ENCODE results near the gene RPP25.

Gene RPP25

GRCh38 chr15:74956648-74957475 lies at the start of gene RPP25:
Gene RPP25, minus strand, starts transcription at chr15:74956772. Its CDS starts 189 bp downstream, at chr15:74956583.
- DNase-seq = peak; percentile 76

DNA sequence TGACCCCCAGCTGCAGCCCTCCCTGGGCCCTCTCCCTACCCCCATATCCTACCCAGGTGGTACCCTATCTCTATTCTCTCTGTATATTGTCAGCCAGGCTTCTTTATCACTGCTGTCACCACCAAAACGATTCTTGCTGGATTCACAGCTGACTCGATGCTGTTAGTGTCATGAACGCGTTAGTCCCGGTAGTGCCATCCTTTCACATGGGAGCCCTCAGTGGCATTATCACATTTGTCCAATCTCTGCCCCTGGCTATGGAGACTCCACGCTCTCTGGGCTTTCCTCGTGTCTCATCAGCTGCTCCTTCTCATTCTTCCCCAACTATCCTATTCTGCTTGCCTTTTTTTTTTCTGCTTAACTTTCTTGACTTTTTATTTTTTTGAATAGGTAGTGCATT lies 45.8 kb upstream of the RPP25 start:
- DNase-seq = no peak

GRCh38 chr15:75001310-75001709 lies 44.7 kb upstream of the RPP25 start:
- no peak for DNase-seq

- DNase-seq = no peak
These were observed 41.0 kb upstream of the RPP25 start for GRCh38 chr15:74997543-74997942.

DNA sequence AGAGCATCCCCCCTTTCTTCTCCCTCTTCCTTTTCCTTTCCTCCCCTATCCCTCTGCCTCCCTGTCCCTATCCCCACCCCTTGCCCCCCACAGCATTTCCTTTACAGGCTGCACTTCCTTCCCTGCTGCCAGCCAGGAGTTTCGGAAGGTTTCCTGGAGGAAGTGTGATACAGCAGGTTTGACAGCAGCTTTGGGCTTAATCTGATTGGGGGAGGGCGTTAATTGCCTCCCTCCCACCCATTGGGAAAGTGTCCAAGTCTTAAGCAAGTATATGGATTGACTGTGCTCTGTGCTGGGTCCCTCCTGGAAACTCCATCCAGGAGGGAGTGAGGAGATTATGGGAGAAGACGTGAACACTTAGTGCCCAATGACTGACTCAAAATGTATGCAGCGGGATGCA lies 40.6 kb upstream of the RPP25 start:
- DNase-seq = no peak

DNA sequence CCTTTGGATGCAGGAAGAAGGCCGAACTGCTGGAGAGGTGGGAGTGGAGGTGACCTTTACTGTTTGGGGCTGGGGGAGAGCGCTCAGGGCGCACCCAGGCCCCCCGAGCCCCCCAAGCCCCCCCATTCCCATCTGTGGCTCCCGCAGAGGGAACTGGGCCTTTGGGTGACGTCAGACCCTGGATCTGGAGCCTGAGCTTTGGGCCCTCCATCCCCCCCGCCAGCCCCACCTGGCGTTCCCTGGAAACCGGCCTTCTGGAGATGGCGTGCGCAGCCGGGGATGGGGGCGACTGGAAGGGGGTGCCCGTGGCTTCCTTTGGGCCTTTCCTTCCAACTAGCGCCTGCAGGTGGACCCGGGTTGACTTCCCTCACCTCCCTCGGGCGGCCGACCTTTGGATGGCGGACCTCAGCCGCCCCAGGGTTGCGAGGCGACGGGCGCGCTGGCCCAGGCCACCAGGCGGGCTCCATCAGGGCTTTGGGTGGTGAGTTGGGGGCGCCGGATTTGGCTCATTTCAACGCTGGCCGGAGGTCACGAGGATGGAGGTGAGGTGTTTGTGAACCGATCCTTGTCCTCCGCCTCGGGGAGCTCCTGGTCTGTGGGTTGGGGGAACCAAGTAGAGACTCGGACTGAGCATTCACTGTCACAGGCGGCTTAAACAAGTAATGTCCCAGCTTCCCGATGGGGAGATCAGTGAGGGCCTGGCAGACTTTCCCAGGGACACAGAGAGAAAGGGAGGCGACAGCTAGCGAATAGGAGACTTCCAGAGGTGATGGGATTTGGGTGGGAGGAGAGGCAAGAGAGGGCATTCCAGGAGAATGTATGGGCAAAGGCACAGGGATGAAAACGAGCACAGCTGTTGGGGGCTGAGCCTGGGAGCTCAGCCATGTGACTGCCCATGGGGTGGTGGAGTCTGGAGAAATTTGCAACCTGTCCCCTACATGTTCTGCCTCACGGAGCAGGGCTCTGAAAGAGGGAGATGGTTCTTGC lies 39.5 kb upstream of the RPP25 start:
- peak; percentile 78 for DNase-seq

- peak; percentile 98 for DNase-seq
These were observed 38.7 kb upstream of the RPP25 start, which contains the start of gene SCAMP5 for GRCh38 chr15:74995182-74995778. Gene SCAMP5, plus strand, starts transcription at chr15:74995563. Its CDS starts 16,277 bp downstream, at chr15:75011840.

GRCh38 chr15:74994685-74995084 lies 38.1 kb upstream of the RPP25 start:
- DNase-seq = no peak

DNA sequence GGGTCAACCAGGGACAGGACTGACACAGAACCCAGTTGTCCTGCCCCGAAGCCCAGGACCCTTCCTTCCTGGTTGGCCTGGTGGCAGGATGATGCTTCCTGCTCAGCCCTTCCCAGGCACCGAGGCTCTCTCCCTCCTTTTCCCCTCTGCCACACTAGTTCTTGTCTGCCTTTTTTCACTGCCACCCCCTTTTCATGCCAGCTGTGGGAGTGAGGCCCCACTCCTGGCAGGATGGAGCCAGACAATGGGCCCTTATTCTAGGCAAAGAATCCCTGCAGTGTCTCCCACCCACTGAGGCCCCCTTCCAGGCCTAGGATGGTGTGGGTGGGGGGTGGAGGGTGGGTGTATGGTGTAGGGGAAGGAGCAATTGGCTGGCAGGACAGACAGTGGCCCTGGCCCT lies 37.7 kb upstream of the RPP25 start:
- no peak for DNase-seq

- DNase-seq = no peak
These were observed 36.0 kb upstream of the RPP25 start for GRCh38 chr15:74992619-74993018.

DNA sequence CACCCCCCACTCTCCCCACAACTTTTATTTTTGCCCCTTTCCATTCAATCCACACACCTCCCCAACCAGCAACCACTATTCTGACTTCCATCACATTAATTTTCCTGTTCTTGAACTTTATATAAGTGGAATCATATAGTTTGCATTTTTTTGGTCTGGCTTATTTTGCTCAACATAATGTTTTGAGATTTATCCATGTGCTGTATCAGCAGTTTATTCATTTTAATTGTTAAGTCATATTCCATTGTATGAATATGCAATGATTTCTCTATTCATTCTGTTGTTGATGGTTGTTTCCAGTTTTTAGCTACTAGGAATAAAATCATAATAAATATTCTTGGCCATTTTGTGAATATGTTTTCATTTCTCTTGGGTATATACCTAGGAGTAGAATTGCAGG lies 33.0 kb upstream of the RPP25 start:
- DNase-seq = no peak

DNA sequence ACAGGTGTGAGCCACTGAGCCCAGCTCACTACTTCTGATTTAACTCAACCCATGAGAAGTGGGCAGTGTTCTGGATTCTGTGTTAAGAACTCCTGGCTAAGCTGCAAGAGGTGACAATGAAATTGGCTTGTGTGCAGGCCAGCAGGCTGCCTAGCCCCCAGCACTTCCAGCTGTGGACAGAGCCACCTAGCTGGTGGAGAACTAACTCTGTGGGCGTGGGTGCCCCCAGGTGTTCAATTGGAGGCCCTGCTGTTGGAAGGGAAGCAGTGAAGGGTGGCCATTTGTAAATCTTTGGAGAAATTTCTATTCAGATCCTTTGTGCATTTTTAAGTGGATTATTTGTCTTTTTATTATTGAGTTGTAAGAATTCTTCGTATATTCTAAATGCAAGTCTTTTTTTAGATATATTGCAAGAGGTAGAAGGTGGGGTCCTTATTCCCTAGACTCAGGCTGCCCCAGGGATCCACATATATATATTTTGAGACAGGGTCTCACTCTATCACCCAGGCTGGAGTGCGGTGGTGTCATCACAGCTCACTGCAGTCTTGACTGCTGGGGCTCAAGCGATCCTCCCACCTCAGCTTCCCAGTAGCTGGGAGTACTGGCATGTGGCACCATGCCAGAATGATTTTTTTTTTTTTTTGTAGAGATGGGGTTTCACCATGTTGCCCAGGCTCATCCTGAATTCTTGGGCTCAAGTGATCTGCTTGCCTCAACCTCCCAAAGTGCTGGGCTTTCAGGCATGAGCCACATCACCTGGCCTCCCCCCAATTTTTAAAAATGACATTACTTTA lies 31.6 kb upstream of the RPP25 start:
- DNase-seq = peak; percentile 69

DNA sequence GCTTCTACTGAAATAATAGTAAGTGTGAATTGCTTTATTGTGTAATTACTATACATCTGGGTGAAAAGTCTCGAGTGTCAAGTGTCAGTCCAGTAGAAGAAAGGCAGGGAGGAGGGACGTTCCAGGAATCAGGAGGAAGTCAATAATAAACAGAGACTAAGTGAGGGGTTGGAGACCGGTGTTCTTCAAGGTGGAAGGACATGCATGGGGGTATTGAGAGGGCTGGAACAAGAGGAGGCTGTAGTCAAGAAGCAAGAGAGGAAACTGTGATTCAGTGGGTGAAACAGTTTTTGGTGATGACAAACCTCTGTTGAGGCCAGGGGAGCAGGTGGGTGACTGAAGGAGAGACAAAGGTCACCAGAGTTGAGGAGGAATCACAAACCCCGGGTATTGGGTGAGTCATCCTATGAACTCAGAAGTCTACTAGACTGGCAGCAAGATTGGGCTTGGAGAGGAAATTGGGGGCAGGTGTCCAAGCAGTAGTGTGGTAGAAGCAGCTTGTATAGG lies 27.2 kb upstream of the RPP25 start:
- DNase-seq = no peak

DNA sequence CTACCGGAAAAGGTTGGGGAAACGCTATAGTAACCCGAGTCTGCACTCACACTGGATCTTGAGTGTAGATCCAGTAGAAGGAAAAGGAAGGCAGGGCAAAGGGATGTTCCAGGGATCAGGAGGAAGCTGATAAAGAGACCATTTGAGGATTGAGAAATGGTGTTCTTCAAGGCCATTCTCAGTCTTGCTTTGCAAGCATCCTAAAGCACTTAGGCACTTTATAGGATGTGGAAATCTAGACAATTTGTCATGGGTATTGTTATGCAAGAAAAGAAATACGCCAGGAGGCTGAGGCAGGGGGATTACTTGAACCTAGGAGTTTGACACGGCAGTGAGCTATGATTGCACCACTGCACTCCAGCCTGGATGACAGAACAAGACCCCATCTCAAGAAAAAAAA lies 25.6 kb upstream of the RPP25 start:
- no peak for DNase-seq

- DNase-seq = no peak
These were observed 21.9 kb upstream of the RPP25 start for GRCh38 chr15:74978503-74978902.

- no peak for DNase-seq
These were observed 21.5 kb upstream of the RPP25 start for GRCh38 chr15:74978077-74978476.

DNA sequence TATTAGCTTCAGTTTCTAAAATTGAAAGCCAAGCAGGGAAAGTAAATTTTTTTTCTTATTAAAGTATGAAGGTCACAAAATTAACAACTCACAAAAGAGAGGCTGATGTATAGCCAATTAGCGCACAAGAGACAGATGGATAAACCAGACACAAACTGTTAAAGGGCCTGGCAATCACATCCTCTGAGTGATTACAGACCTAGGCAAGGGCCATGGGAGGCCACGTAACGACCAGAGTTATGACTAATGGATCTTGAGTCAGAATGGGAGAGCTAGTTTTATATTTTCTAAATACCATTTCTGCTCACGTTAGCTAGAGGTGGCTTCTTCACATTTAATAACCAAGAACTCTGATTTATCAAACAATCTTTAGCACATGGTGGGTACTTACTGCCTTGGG lies 21.0 kb upstream of the RPP25 start:
- no peak for DNase-seq

- no peak for DNase-seq
These were observed 19.6 kb upstream of the RPP25 start for GRCh38 chr15:74976159-74976558.

DNA sequence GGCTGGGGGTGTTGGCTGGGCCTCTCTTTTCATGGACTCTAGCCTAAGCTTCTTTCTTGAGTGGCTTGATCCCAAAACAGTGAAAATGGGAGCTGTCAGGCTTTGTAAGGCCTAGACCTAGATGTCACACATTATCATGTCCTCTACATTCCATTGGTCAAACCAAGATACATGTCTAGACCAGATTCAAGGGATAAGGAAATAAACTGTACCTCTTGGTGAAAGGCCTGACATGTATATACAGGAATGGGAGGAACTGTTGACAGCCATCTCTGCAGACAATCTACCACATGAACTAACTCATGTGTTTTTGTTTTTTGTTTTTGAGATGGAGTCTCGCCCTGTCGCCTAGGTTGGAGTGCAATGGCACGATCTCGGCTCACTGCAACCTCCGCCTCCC lies 11.1 kb upstream of the RPP25 start:
- no peak for DNase-seq

DNA sequence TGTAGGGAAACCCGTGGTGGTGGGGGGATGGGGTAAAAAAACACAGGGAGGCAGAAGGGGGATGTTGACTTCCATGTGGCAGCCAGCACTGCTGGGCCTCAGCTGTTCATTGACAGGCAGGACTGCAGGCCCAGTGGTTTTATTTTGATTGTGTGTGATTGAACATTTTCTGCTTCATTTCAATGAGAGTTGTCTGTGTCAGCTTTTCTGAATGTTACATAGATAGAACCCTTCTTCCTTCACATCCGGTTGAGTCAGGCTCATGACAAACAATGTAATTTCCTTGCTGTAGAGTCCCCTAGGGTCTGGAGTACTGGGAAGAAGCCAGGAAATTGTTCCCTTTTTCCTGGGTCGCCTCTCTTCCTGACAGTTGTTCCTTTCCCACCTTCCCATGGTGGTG lies 8.2 kb upstream of the RPP25 start:
- no peak for DNase-seq

- no peak for DNase-seq
These were observed 6.6 kb upstream of the RPP25 start for GRCh38 chr15:74963213-74963612.

DNA sequence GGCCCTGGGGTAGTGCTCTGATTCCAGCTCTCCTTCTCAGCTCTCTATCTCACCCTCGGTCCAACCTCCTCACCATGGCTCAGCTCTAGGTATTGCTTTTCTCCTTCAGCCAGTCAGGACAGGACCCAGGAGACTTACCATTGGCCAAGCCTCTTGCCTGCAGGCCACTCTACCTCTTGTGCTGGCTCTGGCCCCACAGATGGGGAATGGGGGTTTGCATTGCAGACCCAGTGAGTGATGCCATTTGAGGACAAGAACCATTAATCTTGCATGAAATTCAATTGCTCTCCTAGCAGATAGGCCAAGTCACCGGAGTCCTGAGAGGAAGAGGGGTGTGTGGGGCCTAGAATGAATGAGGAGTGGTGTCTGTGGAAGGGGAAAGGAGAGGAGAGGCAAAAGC lies 6.1 kb upstream of the RPP25 start:
- DNase-seq = no peak

All from COR-L47 (cell line).